ENCODE data around the gene SMIM9. TPM values are rescaled to one million over a fixed set of nuclear protein-coding genes. Genes with fewer than 3 reads are reported as not detected.

The SMIM9 gene
- polyA plus RNA-seq, 1 of the 3 experiments (the other 2 are of a cell fraction): not detected

DNA sequence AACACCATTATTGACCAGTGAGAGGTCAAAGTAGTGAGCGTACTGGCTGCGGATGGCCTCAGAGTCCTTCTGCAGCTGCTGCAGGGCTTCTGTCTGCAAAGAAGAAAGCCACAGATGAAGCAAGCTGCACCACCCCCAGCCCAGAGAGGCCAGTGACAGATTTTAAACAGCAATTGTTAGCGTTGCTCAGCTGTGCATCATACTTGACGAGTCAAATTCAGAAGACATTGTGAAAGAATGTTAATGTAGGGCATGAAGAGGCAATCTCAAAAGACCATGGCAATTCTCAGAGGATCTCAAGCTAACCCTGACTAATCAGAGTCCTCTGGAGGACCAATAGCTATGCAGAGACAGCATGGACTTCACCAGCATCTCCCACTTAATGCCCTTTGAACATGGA is 55.2 kb downstream of the SMIM9 start:
- Histone ChIP-seq H3K4me3 (ENCODE audit: low read depth in 2 of 2, low read length in 1 of 2) (no peak overlapping the region), H3K9me2 (no peaks in the 10 kb centered on the region), H4K20me1 (ENCODE audit: insufficient read depth) (no peaks in the 10 kb centered on the region), H3K27me3 (ENCODE audit: insufficient read depth) (no peaks in the 10 kb centered on the region), H3K4me1 (ENCODE audit: control insufficient read depth in 1 of 2, insufficient read depth in 2 of 2, low read depth in 1 of 2, low read length in 1 of 2) (no peaks in the 10 kb centered on the region), H3K9ac (no peak overlapping the region), H3F3A (replicated peaks; ENCODE audit: insufficient read depth) (no peaks in the 10 kb centered on the region), H3K79me2 (ENCODE audit: insufficient read depth) (no peaks in the 10 kb centered on the region), H3K36me3 (replicated peaks in 1 of 2; ENCODE audit: control insufficient read depth in 1 of 2, insufficient read depth in 2 of 2, low read length in 1 of 2) (peaks cover 14 to 30% of the 10 kb centered on the region in 2 experiments), H3K4me2 (no peak overlapping the region), H3K9me3 (no peaks in the 10 kb centered on the region), H2AFZ (ENCODE audit: low read depth) (no peak overlapping the region), H3K27ac (ENCODE audit: low read depth in 2 of 2, low read length in 1 of 2) (no peak overlapping the region)
- TF ChIP-seq RAD21 (IDR thresholded peaks at IDR 0.05; ENCODE audit: low read length) (no peak), TEAD4 (IDR thresholded peaks at IDR 0.05; ENCODE audit: borderline replicate concordance, insufficient read depth) (no peak)
- WGBS (ENCODE audit: low lambda C conversion rate): 47% methylated on average over 4 of the region's 4 CpGs
- DNase-seq: no peak
- CTCF ChIA-PET: interaction anchor here (1.0 kb wide), 1 partner anchor 30 kb away, joined by 3 read pairs; no protein-coding TSS in a partner anchor
- POLR2A ChIA-PET: no interaction called here

DNA sequence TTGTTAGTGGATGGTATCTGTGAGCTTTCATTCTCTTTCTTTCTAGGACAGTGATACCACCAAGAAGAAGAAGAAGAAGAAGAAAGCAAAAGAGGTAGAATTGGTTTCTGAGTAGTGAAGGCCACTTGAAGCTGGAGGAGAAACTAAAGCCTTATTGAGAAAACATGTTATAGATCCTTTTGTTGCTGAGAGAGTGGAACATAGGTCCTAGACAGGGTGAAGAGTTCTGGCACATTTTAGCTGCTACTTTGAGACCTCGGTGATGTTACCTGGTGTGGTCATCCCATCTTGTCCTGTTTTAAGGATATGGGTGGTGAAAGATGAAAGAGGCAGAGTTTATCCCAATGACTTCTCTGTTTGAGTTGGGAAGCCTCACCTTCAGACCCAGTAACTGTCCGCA is 57.7 kb downstream of the SMIM9 start:
- Histone ChIP-seq H2AFZ (ENCODE audit: low read depth) (no peak overlapping the region), H3K9me2 (no peaks in the 10 kb centered on the region), H3K4me1 (ENCODE audit: control insufficient read depth in 1 of 2, insufficient read depth in 2 of 2, low read depth in 1 of 2, low read length in 1 of 2) (no peaks in the 10 kb centered on the region), H3K9me3 (no peaks in the 10 kb centered on the region), H3K9ac (no peak overlapping the region), H3K4me3 (ENCODE audit: low read depth in 2 of 2, low read length in 1 of 2) (no peak overlapping the region), H3K27ac (ENCODE audit: low read depth in 2 of 2, low read length in 1 of 2) (no peak overlapping the region), H3K36me3 (replicated peaks in 1 of 2; ENCODE audit: control insufficient read depth in 1 of 2, insufficient read depth in 2 of 2, low read length in 1 of 2) (peaks cover 24 to 42% of the 10 kb centered on the region in 2 experiments), H3K27me3 (ENCODE audit: insufficient read depth) (no peaks in the 10 kb centered on the region), H4K20me1 (ENCODE audit: insufficient read depth) (no peaks in the 10 kb centered on the region), H3F3A (replicated peaks; ENCODE audit: insufficient read depth) (no peaks in the 10 kb centered on the region), H3K79me2 (ENCODE audit: insufficient read depth) (0 out of 2 replicates have a peak, but pooled peaks cover 6% of the 10 kb centered on the region), H3K4me2 (no peak overlapping the region)
- no peak for DNase-seq
- 56% methylated on average over 2 of the region's 2 CpGs for WGBS (ENCODE audit: low lambda C conversion rate)
- ChIA-PET CTCF (no interaction called here), POLR2A (interaction anchor here (0.8 kb wide), 1 partner anchor 12 kb away, joined by 3 read pairs; no protein-coding TSS in a partner anchor)
- TF ChIP-seq, protein P1, sequence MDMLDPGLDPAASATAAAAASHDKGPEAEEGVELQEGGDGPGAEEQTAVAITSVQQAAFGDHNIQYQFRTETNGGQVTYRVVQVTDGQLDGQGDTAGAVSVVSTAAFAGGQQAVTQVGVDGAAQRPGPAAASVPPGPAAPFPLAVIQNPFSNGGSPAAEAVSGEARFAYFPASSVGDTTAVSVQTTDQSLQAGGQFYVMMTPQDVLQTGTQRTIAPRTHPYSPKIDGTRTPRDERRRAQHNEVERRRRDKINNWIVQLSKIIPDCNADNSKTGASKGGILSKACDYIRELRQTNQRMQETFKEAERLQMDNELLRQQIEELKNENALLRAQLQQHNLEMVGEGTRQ (IDR thresholded peaks at IDR 0.05; ENCODE audit: borderline replicate concordance, low read depth, low read length): no peak
- TF ChIP-seq EP300 (IDR thresholded peaks at IDR 0.05; ENCODE audit: borderline replicate concordance in 1 of 2, low read depth in 1 of 2, low read length in 1 of 2) (no peak), TCF12 (IDR thresholded peaks at IDR 0.05) (no peak), SMC3 (IDR thresholded peaks at IDR 0.05; ENCODE audit: low read depth, low read length) (no peak), SIN3A (IDR thresholded peaks at IDR 0.05; ENCODE audit: borderline replicate concordance, low read depth, low read length) (no peak), EZH2phosphoT487 (IDR thresholded peaks at IDR 0.05; ENCODE audit: borderline replicate concordance, low read depth) (no peak), MEF2A (IDR thresholded peaks at IDR 0.05; ENCODE audit: borderline replicate concordance, low read depth) (no peak), TEAD4 (IDR thresholded peaks at IDR 0.05; ENCODE audit: borderline replicate concordance, insufficient read depth) (no peak), GABPA (IDR thresholded peaks at IDR 0.05; ENCODE audit: low read depth) (no peak), GATA2 (CRISPR knock-in tag; IDR thresholded peaks at IDR 0.05) (no peak), CHD2 (IDR thresholded peaks at IDR 0.05; ENCODE audit: low read length, partially characterized antibody) (no peak), FOXM1 (IDR thresholded peaks at IDR 0.05; ENCODE audit: low read depth) (no peak), NFIC (IDR thresholded peaks at IDR 0.05; ENCODE audit: borderline replicate concordance) (no peak), FOXJ3 (CRISPR knock-in tag; IDR thresholded peaks at IDR 0.05) (no peak), RXRA (IDR thresholded peaks at IDR 0.05; ENCODE audit: borderline replicate concordance, low read depth) (no peak)
- TF ChIP-seq, protein P2, sequence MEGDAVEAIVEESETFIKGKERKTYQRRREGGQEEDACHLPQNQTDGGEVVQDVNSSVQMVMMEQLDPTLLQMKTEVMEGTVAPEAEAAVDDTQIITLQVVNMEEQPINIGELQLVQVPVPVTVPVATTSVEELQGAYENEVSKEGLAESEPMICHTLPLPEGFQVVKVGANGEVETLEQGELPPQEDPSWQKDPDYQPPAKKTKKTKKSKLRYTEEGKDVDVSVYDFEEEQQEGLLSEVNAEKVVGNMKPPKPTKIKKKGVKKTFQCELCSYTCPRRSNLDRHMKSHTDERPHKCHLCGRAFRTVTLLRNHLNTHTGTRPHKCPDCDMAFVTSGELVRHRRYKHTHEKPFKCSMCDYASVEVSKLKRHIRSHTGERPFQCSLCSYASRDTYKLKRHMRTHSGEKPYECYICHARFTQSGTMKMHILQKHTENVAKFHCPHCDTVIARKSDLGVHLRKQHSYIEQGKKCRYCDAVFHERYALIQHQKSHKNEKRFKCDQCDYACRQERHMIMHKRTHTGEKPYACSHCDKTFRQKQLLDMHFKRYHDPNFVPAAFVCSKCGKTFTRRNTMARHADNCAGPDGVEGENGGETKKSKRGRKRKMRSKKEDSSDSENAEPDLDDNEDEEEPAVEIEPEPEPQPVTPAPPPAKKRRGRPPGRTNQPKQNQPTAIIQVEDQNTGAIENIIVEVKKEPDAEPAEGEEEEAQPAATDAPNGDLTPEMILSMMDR (IDR thresholded peaks at IDR 0.05): no peak
- TF ChIP-seq, protein P3, sequence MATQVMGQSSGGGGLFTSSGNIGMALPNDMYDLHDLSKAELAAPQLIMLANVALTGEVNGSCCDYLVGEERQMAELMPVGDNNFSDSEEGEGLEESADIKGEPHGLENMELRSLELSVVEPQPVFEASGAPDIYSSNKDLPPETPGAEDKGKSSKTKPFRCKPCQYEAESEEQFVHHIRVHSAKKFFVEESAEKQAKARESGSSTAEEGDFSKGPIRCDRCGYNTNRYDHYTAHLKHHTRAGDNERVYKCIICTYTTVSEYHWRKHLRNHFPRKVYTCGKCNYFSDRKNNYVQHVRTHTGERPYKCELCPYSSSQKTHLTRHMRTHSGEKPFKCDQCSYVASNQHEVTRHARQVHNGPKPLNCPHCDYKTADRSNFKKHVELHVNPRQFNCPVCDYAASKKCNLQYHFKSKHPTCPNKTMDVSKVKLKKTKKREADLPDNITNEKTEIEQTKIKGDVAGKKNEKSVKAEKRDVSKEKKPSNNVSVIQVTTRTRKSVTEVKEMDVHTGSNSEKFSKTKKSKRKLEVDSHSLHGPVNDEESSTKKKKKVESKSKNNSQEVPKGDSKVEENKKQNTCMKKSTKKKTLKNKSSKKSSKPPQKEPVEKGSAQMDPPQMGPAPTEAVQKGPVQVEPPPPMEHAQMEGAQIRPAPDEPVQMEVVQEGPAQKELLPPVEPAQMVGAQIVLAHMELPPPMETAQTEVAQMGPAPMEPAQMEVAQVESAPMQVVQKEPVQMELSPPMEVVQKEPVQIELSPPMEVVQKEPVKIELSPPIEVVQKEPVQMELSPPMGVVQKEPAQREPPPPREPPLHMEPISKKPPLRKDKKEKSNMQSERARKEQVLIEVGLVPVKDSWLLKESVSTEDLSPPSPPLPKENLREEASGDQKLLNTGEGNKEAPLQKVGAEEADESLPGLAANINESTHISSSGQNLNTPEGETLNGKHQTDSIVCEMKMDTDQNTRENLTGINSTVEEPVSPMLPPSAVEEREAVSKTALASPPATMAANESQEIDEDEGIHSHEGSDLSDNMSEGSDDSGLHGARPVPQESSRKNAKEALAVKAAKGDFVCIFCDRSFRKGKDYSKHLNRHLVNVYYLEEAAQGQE (IDR thresholded peaks at IDR 0.05; ENCODE audit: low read depth, low read length): no peak
- TF ChIP-seq, protein P4, sequence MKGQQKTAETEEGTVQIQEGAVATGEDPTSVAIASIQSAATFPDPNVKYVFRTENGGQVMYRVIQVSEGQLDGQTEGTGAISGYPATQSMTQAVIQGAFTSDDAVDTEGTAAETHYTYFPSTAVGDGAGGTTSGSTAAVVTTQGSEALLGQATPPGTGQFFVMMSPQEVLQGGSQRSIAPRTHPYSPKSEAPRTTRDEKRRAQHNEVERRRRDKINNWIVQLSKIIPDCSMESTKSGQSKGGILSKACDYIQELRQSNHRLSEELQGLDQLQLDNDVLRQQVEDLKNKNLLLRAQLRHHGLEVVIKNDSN (IDR thresholded peaks at IDR 0.05; ENCODE audit: borderline replicate concordance, low read depth): no peak

Measured in SK-N-SH (cell line).